GM23248 (cell line): ENCODE data around the gene PRPF38A.

Experiments
- EZH2 ChIP-seq: fragments of 200-600 bp; sonication (generic); IDR thresholded peaks from 2 replicates; pipeline ENCODE4 v1.6.1; 2018; ENCODE audit warnings: antibody characterized with exemption, mild to moderate bottlenecking; ENCODE audit not compliant: insufficient read depth, poor library complexity, severe bottlenecking
- EZH2phosphoT487 ChIP-seq: fragments of 200-600 bp; sonication (generic); IDR thresholded peaks from 2 replicates; pipeline ENCODE4 v1.6.1; 2018; ENCODE audit warnings: antibody characterized with exemption, moderate library complexity, mild to moderate bottlenecking, low read depth; ENCODE audit not compliant: insufficient read depth

GRCh38 chr1:52368383-52369172, 35.8 kb upstream of the PRPF38A start:
- no peak for TF ChIP-seq EZH2phosphoT487
- no peak for TF ChIP-seq EZH2
